ENCODE data around the gene ARHGEF37. TPM values are rescaled to one million over a fixed set of nuclear protein-coding genes. Genes with fewer than 3 reads are reported as not detected.
"Not testable (repeated sequence)": the region's sequence is repeated elsewhere in the genome, so short reads cannot be mapped to it uniquely, and the experiment has no call there.

ARHGEF37 gene
- total RNA-seq, 4 donors from 2014 or later: 45.4 to 75.3 (median 65.3) TPM

- Histone ChIP-seq H3K36me3 (peaks cover 18% of the 10 kb centered on the region), H3K27me3 (no peaks in the 10 kb centered on the region), H3K4me3 (no peak overlapping the region), H3K9me3 (no peaks in the 10 kb centered on the region), H3K4me1 (peaks cover 41% of the 10 kb centered on the region), H3K27ac (peak overlapping the region; percentile 81)
- DNase-seq (ENCODE audit: low spot score in 2 of 2): no peak
- TF ChIP-seq POLR2A (IDR thresholded peaks at IDR 0.05): no peak
- TF ChIP-seq POLR2AphosphoS5 (IDR thresholded peaks at IDR 0.05): no peak
- no peak for TF ChIP-seq CTCF (IDR thresholded peaks at IDR 0.05)
- 64% methylated on average over 2 of the region's 2 CpGs for WGBS
Measured at GRCh38 chr5:149596712-149597111, 15.4 kb downstream of the ARHGEF37 start.

- 88% methylated on average over 6 of the region's 7 CpGs for WGBS
- Histone ChIP-seq H3K4me3 (no peak overlapping the region), H3K27me3 (no peaks in the 10 kb centered on the region), H3K4me1 (peaks cover 41% of the 10 kb centered on the region), H3K9me3 (no peaks in the 10 kb centered on the region), H3K36me3 (peaks cover 26% of the 10 kb centered on the region), H3K27ac (peak overlapping the region; percentile 81)
- no peak for DNase-seq (ENCODE audit: low spot score in 2 of 2)
- no peak for TF ChIP-seq POLR2A (IDR thresholded peaks at IDR 0.05)
- TF ChIP-seq POLR2AphosphoS5 (IDR thresholded peaks at IDR 0.05): no peak
- no peak for TF ChIP-seq CTCF (IDR thresholded peaks at IDR 0.05)
- TF ChIP-seq EP300 (IDR thresholded peaks at IDR 0.05): no peak
Measured at GRCh38 chr5:149597618-149598017, 16.3 kb downstream of the ARHGEF37 start.

- Histone ChIP-seq H3K36me3 (peaks cover 27% of the 10 kb centered on the region), H3K4me1 (peaks cover 41% of the 10 kb centered on the region)
- WGBS: 98% methylated on average over 2 of the region's 2 CpGs
- H3K27me3 ChIP-seq; DNase-seq (ENCODE audit: low spot score in 2 of 2); H3K9me3 ChIP-seq; H3K27ac ChIP-seq; H3K4me3 ChIP-seq: not testable (repeated sequence)
Measured at GRCh38 chr5:149598234-149598633, 16.9 kb downstream of the ARHGEF37 start.

- TF ChIP-seq POLR2A (IDR thresholded peaks at IDR 0.05) (no peak), POLR2AphosphoS5 (IDR thresholded peaks at IDR 0.05) (no peak), EP300 (IDR thresholded peaks at IDR 0.05) (no peak)
- H3K4me1 ChIP-seq: peaks cover 40% of the 10 kb centered on the region
Measured at GRCh38 chr5:149598966-149599365, 17.7 kb downstream of the ARHGEF37 start.

GRCh38 chr5:149599375-149599774 is 18.1 kb downstream of the ARHGEF37 start:
- no peaks in the 10 kb centered on the region for H3K27me3 ChIP-seq
- no peak for DNase-seq (ENCODE audit: low spot score in 2 of 2)
- H3K9me3 ChIP-seq: no peaks in the 10 kb centered on the region
- 73% methylated on average over 4 of the region's 4 CpGs for WGBS
- H3K4me3 ChIP-seq: no peak overlapping the region
- peaks cover 27% of the 10 kb centered on the region for H3K36me3 ChIP-seq
- peaks cover 36% of the 10 kb centered on the region for H3K4me1 ChIP-seq
- TF ChIP-seq CTCF (IDR thresholded peaks at IDR 0.05): no peak
- no peak for TF ChIP-seq EP300 (IDR thresholded peaks at IDR 0.05)
- TF ChIP-seq POLR2AphosphoS5 (IDR thresholded peaks at IDR 0.05): no peak
- no peak for TF ChIP-seq POLR2A (IDR thresholded peaks at IDR 0.05)
- no peak overlapping the region for H3K27ac ChIP-seq

More at GRCh38 chr5:149598966-149599365, 17.7 kb downstream of the ARHGEF37 start:
- WGBS: 100% methylated on average over 1 of the region's 3 CpGs
- Histone ChIP-seq H3K27ac (no peak overlapping the region), H3K27me3 (no peaks in the 10 kb centered on the region), H3K36me3 (peaks cover 27% of the 10 kb centered on the region), H3K9me3 (no peaks in the 10 kb centered on the region), H3K4me3 (no peak overlapping the region)
- DNase-seq (ENCODE audit: low spot score in 2 of 2): no peak

GRCh38 chr5:149600932-149601331 is 19.6 kb downstream of the ARHGEF37 start:
- Histone ChIP-seq H3K36me3 (peaks cover 27% of the 10 kb centered on the region), H3K27ac (peak overlapping the region; percentile 14), H3K9me3 (no peaks in the 10 kb centered on the region), H3K27me3 (no peaks in the 10 kb centered on the region), H3K4me1 (peaks cover 32% of the 10 kb centered on the region), H3K4me3 (no peak overlapping the region)
- WGBS: 80% methylated on average over 3 of the region's 3 CpGs
- DNase-seq (ENCODE audit: low spot score in 2 of 2): no peak
- TF ChIP-seq EP300 (IDR thresholded peaks at IDR 0.05): no peak
- no peak for TF ChIP-seq CTCF (IDR thresholded peaks at IDR 0.05)
- TF ChIP-seq POLR2A (IDR thresholded peaks at IDR 0.05): no peak
- TF ChIP-seq POLR2AphosphoS5 (IDR thresholded peaks at IDR 0.05): no peak
